ENCODE measurements around the gene GAK. TPM values are rescaled to one million over a fixed set of nuclear protein-coding genes. Genes with fewer than 3 reads are reported as not detected.

The GAK gene
- total RNA-seq, 1 donor from 2014 or later = 27.6 TPM

DNA sequence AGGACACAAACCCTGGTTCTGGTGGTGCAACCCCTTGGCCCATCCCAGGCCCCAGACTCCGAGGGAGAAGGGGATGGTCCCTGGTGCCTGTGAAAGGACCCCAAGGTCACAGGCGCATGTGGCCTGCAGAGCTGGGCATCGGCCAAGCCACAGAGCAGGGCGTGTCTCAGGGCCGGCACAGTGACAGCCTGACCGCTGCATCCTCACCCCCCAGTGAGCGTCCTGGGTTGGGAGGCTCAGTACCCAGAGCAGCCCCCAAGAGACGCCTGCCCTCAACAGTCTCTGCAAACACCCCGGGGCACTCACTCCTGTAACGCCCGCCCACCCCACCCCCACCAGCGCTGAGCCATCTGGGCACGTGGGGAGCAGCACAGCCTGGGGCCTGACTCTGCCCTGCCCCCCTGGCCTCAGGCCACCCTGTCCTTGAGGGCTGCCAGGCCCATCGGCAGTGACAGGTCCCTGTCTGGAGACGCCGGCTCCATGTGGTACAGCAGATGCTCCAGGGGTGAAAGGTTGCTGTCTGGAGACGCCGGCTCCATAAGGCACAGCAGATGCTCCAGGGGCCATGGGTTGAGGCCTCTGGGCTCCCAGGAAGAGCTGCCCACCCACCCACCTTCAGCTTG, 81.7 kb downstream of the GAK start:
- Histone ChIP-seq H3K9me3 (ENCODE audit: low read depth) (no peaks in the 10 kb centered on the region), H2AFZ (replicated peaks) (no peak overlapping the region), H4K20me1 (ENCODE audit: low read depth) (no peaks in the 10 kb centered on the region), H3K4me1 (no peaks in the 10 kb centered on the region), H3K9ac (no peak overlapping the region), H3K27ac (no peak overlapping the region), H3K79me2 (ENCODE audit: low read depth) (no peaks in the 10 kb centered on the region), H3K36me3 (no peaks in the 10 kb centered on the region), H3K27me3 (no peaks in the 10 kb centered on the region), H3K4me3 (no peak overlapping the region), H3K4me2 (no peak overlapping the region), H3F3A (ENCODE audit: low read depth) (no peaks in the 10 kb centered on the region)
- Mint-ChIP-seq H3K4me1 (peaks cover 5% of the 10 kb centered on the region), H3K27ac (no peak overlapping the region), H3K36me3 (peaks cover 13% of the 10 kb centered on the region), H3K27me3 (ENCODE audit: insufficient read depth, low read depth) (no peaks in the 10 kb centered on the region), H3K4me3 (no peak overlapping the region), H3K9me3 (no peaks in the 10 kb centered on the region)
- DNase-seq (ENCODE audit: low spot score) = no peak
- TF ChIP-seq, protein P1, sequence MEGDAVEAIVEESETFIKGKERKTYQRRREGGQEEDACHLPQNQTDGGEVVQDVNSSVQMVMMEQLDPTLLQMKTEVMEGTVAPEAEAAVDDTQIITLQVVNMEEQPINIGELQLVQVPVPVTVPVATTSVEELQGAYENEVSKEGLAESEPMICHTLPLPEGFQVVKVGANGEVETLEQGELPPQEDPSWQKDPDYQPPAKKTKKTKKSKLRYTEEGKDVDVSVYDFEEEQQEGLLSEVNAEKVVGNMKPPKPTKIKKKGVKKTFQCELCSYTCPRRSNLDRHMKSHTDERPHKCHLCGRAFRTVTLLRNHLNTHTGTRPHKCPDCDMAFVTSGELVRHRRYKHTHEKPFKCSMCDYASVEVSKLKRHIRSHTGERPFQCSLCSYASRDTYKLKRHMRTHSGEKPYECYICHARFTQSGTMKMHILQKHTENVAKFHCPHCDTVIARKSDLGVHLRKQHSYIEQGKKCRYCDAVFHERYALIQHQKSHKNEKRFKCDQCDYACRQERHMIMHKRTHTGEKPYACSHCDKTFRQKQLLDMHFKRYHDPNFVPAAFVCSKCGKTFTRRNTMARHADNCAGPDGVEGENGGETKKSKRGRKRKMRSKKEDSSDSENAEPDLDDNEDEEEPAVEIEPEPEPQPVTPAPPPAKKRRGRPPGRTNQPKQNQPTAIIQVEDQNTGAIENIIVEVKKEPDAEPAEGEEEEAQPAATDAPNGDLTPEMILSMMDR (IDR thresholded peaks at IDR 0.05) = no peak
- TF ChIP-seq EZH2 (IDR thresholded peaks at IDR 0.05) (no peak), EZH2phosphoT487 (IDR thresholded peaks at IDR 0.05) (no peak)

DNA sequence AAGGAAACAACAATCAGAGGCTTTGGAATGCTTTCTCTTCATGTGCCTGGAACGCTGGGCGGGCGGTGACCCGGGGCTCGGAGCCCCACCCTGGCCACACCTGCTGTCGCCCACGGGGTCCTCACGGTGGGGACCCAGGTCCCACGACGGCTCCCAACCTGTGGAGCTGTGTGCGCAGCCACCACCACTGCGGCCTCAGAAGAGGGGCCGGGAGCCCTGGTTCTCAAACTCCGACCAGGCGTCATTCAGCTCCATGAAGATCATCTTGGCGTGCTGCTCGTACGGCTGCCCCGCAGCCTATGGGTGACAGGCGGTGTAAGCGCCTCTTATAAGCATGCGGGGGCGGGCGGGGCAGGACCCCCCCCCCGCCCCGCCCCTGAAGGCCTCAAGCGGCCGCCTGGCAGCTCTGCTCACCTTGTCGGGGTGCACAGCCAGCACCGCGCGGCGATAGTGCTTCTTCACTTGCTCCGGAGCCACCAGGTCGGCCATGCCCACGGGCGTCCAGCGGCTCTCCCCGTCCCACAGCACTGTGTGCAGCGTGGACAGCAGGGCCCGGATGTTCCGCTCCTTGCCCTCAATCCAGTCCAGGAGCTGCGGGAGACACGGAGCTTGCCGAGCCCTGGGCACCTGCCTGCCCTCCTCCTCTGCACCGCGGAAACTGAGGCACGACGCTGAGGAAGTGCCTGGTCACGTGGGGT, 82.5 kb downstream of the GAK start:
- H3K4me1 ChIP-seq = no peaks in the 10 kb centered on the region
- Mint-ChIP-seq H3K36me3 (peaks cover 9% of the 10 kb centered on the region), H3K27me3 (ENCODE audit: insufficient read depth, low read depth) (no peaks in the 10 kb centered on the region), H3K4me3 (no peak overlapping the region), H3K9me3 (no peaks in the 10 kb centered on the region), H3K27ac (no peak overlapping the region), H3K4me1 (peaks cover 5% of the 10 kb centered on the region)
- no peaks in the 10 kb centered on the region for H3K36me3 ChIP-seq
- H3K4me2 ChIP-seq = no peak overlapping the region
- no peaks in the 10 kb centered on the region for H3F3A ChIP-seq (ENCODE audit: low read depth)
- no peaks in the 10 kb centered on the region for H3K27me3 ChIP-seq
- H3K27ac ChIP-seq = no peak overlapping the region
- TF ChIP-seq EZH2 (IDR thresholded peaks at IDR 0.05) (no peak), EZH2phosphoT487 (IDR thresholded peaks at IDR 0.05) (no peak)
- TF ChIP-seq, protein P1 (IDR thresholded peaks at IDR 0.05) = no peak
- H3K9me3 ChIP-seq (ENCODE audit: low read depth) = no peaks in the 10 kb centered on the region
- H3K9ac ChIP-seq = no peak overlapping the region
- no peaks in the 10 kb centered on the region for H3K79me2 ChIP-seq (ENCODE audit: low read depth)
- H4K20me1 ChIP-seq (ENCODE audit: low read depth) = no peaks in the 10 kb centered on the region
- DNase-seq (ENCODE audit: low spot score) = no peak
- no peak overlapping the region for H3K4me3 ChIP-seq
- H2AFZ ChIP-seq (replicated peaks) = no peak overlapping the region

DNA sequence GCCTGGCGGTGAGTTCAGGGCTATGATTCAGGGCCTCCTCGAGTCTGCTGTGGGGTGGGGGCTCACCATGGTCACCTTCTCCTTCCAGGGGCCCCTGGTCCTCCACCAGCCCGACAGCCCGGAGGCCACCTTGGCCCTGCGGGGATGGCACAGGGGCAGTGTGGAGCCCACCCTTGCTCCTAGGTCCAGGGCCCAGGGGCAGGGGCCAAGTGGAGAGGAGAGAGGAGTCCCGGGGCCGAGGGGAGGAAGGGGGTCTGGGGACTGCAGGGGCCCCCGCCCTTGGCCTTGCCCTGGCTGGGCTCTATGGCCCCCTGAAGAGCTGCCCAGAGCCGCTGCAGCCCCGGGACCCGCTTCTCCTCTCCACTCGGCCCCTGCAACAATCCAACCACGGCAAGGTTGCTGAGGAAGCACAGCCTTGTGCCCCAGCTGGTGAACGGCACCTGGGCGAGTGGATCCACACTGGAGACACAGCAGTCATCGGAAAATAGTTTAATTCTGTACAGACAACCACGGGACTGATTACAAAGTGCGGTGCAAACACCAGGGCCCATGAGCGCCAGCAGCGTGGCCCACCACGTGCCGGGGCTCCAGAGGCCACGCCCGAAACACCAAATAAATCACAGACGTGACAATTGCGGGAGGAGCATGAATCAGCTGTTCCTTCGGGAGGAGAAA, 83.2 kb downstream of the GAK start:
- H3K79me2 ChIP-seq (ENCODE audit: low read depth) = no peaks in the 10 kb centered on the region
- no peak overlapping the region for H3K4me3 Mint-ChIP-seq
- H3K9me3 Mint-ChIP-seq = no peaks in the 10 kb centered on the region
- no peaks in the 10 kb centered on the region for H3K27me3 ChIP-seq
- H3K4me1 ChIP-seq = no peaks in the 10 kb centered on the region
- TF ChIP-seq, protein P1 (IDR thresholded peaks at IDR 0.05) = no peak
- H3K27ac ChIP-seq = no peak overlapping the region
- H3K4me3 ChIP-seq = no peak overlapping the region
- no peak overlapping the region for H3K9ac ChIP-seq
- H3K27me3 Mint-ChIP-seq (ENCODE audit: insufficient read depth, low read depth) = no peaks in the 10 kb centered on the region
- H3K36me3 ChIP-seq = no peaks in the 10 kb centered on the region
- no peak overlapping the region for H3K27ac Mint-ChIP-seq
- DNase-seq (ENCODE audit: low spot score) = no peak
- no peak overlapping the region for H3K4me2 ChIP-seq
- H2AFZ ChIP-seq (replicated peaks) = no peak overlapping the region
- peaks cover 8% of the 10 kb centered on the region for H3K4me1 Mint-ChIP-seq
- H4K20me1 ChIP-seq (ENCODE audit: low read depth) = no peaks in the 10 kb centered on the region
- H3F3A ChIP-seq (ENCODE audit: low read depth) = no peaks in the 10 kb centered on the region
- H3K9me3 ChIP-seq (ENCODE audit: low read depth) = no peaks in the 10 kb centered on the region
- peaks cover 4% of the 10 kb centered on the region for H3K36me3 Mint-ChIP-seq
